Thyroid gland (tissue), 4 donors: ENCODE measurements around the gene SLC25A6. TPM values are rescaled to one million over a fixed set of nuclear protein-coding genes. Genes with fewer than 3 reads are reported as not detected.

Experiments used
- DNase-seq, 2 donors: peaks; one replicate each; pipeline ENCODE4 v3.0.0-alpha.2; 2019
- H3K27ac ChIP-seq, 3 donors: fragments of 200-600 bp; sonication (generic); 1 replicate in 2 of 3; 2 replicates in 1 of 3; pipeline ENCODE4 v1.5.1; 2016 to 2019; ENCODE audit warnings: mild to moderate bottlenecking in 1 of 3, moderate library complexity in 1 of 3
- H3K27me3 ChIP-seq: fragments of 200-600 bp; sonication (generic); one replicate; pipeline ENCODE4 v1.5.1; 2019
- H3K36me3 ChIP-seq, 2 donors: fragments of 200-600 bp; sonication (generic); one replicate each; pipeline ENCODE4 v1.5.1; 2016 to 2019
- H3K4me1 ChIP-seq, 2 donors: fragments of 200-600 bp; sonication (generic); one replicate each; pipeline ENCODE4 v1.5.1; 2017 to 2019
- H3K4me3 ChIP-seq, 3 donors: fragments of 200-600 bp; sonication (generic); replicated peaks in 1 of 3; 1 replicate in 2 of 3; 2 replicates in 1 of 3; pipeline ENCODE4 v1.5.1; 2016; ENCODE audit warnings: mild to moderate bottlenecking in 1 of 3
- H3K9me3 ChIP-seq: fragments of 200-600 bp; sonication (generic); one replicate; pipeline ENCODE4 v1.5.1; 2017
- POLR2A ChIP-seq, 2 donors: fragments of 450-650 bp; IDR thresholded peaks; one replicate each; pipeline ENCODE4 v1.6.1; 2017; ENCODE audit warnings: antibody characterized with exemption in 2 of 2, mild to moderate bottlenecking in 2 of 2, moderate library complexity in 1 of 2
- WGBS, 2 donors: methylation state at CpG; one replicate each; pipeline ENCODE4 v1.1.5; 2017; 5-methylcytosine and 5-hydroxymethylcytosine counted together
- intact Hi-C: fragments of 100-400 bp; cut with DNase I; formaldehyde crosslinking; loops from one replicate; pipeline ENCODE4 v1.15.1; 2023
- total RNA-seq, 4 donors: library from RNA; depleted of rRNA; stranded (reverse); fragments of >200 nt; gene quantifications; one replicate each; pipeline ENCODE4 v1.2.3, GENCODE V29; 2016
- TF ChIP-seq, protein P1 (sequence below), 6 experiments: fragments of 200-600 bp in 3 of 6; fragments of 450-650 bp in 3 of 6; sonication (generic) in 3 of 6; IDR thresholded peaks; one replicate each; pipeline ENCODE4 v1.5.1; 2016 to 2019; ENCODE audit warnings: antibody characterized with exemption in 6 of 6, mild to moderate bottlenecking in 2 of 6, inconsistent platforms in 1 of 6, moderate library complexity in 1 of 6

The SLC25A6 gene
- total RNA-seq, 4 donors from 2014 or later: 219 to 397 (median 320) TPM

DNA sequence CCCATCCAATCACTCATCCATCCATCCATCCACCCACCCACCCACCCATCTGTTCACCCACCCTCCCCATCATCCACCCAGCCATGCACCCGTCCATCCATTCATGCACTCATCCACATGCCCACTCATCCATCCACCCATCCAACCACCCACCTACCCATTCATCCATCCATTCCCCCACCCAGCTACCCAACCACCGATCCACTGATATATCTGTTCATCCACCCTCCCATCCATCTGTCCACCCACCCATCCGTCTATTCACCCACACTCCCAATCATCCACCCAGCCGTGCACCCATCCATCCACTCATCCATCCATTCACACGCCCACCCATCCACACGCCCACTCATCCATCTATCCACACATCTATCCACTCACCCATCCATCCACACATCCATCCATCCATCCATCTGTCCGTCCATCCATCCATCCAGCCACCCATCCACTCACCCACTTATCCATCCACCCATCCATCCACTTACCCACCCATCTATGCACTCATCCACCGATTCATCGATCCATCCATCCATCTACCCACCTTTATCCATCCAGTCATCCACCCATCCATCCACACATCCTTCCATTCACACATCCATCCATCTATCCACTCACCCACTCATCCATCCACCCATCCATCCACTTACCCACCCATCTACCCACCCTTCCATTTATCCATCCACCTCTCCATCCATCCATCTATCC, 32.4 kb upstream of the SLC25A6 start:
- Histone ChIP-seq H3K4me1 (no peaks in the 10 kb centered on the region), H3K36me3 (peaks cover 16% of the 10 kb centered on the region in 2 donors), H3K4me3 (no peak overlapping the region), H3K27ac (no peak overlapping the region), H3K9me3 (no peaks in the 10 kb centered on the region), H3K27me3 (no peaks in the 10 kb centered on the region)
- TF ChIP-seq, protein P1, sequence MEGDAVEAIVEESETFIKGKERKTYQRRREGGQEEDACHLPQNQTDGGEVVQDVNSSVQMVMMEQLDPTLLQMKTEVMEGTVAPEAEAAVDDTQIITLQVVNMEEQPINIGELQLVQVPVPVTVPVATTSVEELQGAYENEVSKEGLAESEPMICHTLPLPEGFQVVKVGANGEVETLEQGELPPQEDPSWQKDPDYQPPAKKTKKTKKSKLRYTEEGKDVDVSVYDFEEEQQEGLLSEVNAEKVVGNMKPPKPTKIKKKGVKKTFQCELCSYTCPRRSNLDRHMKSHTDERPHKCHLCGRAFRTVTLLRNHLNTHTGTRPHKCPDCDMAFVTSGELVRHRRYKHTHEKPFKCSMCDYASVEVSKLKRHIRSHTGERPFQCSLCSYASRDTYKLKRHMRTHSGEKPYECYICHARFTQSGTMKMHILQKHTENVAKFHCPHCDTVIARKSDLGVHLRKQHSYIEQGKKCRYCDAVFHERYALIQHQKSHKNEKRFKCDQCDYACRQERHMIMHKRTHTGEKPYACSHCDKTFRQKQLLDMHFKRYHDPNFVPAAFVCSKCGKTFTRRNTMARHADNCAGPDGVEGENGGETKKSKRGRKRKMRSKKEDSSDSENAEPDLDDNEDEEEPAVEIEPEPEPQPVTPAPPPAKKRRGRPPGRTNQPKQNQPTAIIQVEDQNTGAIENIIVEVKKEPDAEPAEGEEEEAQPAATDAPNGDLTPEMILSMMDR (IDR thresholded peaks at IDR 0.05): no peak
- no peak for TF ChIP-seq POLR2A (IDR thresholded peaks at IDR 0.05)
- DNase-seq: no peak
- intact Hi-C loops: no loop called here
- WGBS, 2 donors: 73 to 74% methylated on average over 9 of the region's 9 CpGs

DNA sequence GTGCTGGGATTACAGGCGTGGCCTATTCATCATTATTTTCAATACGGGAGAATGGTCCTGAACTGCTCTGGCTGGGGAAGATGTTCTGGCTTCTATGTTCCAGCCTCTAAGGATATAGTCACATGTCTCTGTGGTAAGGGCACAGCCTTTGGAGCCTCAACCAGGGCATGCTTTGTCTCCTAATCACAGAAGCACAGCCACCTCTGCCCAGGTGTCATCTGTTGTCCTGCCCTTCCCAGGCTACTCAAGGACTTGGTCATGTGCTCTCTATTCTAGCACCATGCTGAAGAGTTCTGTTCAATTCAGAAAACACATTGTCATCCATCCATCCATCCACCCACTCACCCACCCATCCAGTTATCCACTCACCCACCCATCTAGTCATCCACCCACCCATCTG, 31.3 kb upstream of the SLC25A6 start:
- H3K9me3 ChIP-seq: no peaks in the 10 kb centered on the region
- 50% methylated on average over 2 of the region's 2 CpGs for WGBS, 2 donors
- intact Hi-C loops: no loop called here
- H3K4me3 ChIP-seq: no peak overlapping the region
- DNase-seq: no peak
- no peaks in the 10 kb centered on the region for H3K27me3 ChIP-seq
- no peak overlapping the region for H3K27ac ChIP-seq
- H3K36me3 ChIP-seq: peaks cover 21 to 27% of the 10 kb centered on the region in 2 donors
- no peaks in the 10 kb centered on the region for H3K4me1 ChIP-seq
- TF ChIP-seq POLR2A (IDR thresholded peaks at IDR 0.05): no peak
- TF ChIP-seq, protein P1 (IDR thresholded peaks at IDR 0.05): no peak

DNA sequence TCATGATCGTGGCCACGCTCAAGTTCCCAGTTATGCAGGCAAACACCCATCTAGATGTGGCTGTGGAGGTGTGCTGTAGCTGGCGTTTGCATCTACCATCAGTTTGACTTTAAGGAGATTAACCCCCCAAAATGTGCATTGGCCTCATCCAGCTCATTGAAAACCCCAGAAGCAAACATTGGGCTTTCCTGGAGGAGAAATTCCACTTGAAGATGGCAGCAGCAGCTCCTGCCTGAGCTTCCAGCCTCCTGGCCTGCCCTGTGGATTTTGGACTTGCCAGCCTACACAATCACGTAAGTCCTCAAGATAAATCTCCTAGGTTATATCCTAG, 30.2 kb upstream of the SLC25A6 start:
- Histone ChIP-seq H3K27me3 (no peaks in the 10 kb centered on the region), H3K9me3 (no peaks in the 10 kb centered on the region), H3K4me1 (no peaks in the 10 kb centered on the region), H3K36me3 (peaks cover 13 to 29% of the 10 kb centered on the region in 2 donors), H3K4me3 (no peak overlapping the region), H3K27ac (no peak overlapping the region)
- no peak for TF ChIP-seq POLR2A (IDR thresholded peaks at IDR 0.05)
- TF ChIP-seq, protein P1 (IDR thresholded peaks at IDR 0.05): no peak
- intact Hi-C loops: no loop called here
- WGBS, 2 donors: 98 to 100% methylated on average over 4 of the region's 4 CpGs
- DNase-seq: no peak

DNA sequence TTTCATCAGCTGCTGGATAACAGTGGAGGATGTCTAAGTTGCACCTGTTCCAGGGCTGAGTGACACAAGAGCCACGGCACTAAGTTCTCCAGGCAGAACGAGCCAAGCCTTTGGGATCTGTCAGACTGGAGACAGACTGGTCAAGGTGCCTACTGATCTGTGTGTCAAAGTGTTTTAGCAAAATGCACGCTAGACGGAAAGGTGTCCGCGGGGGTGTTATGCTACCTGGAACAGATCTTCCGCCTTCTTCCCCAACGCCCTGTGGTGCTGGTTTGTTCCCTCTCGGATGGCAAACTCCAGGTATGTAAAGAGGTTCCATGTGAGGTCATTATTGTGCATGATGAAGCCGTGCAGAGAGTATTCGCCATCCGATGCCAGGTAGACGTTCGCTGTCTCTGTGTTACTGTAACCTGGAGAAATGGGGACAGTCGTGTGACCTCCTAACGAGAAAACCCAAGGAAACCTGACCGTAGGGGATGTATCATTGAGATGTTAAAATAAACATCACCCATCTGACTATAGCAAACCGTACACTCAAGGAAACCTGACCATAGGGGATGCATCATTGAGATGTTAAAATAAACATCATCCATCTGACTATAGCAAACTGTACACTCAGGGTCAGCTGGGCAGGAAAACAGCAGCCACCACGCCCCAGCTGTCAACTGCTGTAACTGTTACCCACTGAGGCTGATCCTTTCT, 29.7 kb upstream of the SLC25A6 start:
- H3K36me3 ChIP-seq: peaks cover 13 to 29% of the 10 kb centered on the region in 2 donors
- WGBS, 2 donors: 96 to 98% methylated on average over 19 of the region's 19 CpGs
- intact Hi-C loops: no loop called here

More for the DNA sequence above, 29.7 kb upstream of the SLC25A6 start:
- no peak for TF ChIP-seq POLR2A (IDR thresholded peaks at IDR 0.05)
- TF ChIP-seq, protein P1 (IDR thresholded peaks at IDR 0.05): no peak
- no peak overlapping the region for H3K4me3 ChIP-seq
- no peaks in the 10 kb centered on the region for H3K27me3 ChIP-seq
- no peak overlapping the region for H3K27ac ChIP-seq
- H3K4me1 ChIP-seq: no peaks in the 10 kb centered on the region
- H3K9me3 ChIP-seq: no peaks in the 10 kb centered on the region
- no peak for DNase-seq
